Lower leg skin (tissue), 3 donors: Measurements from ENCODE around the gene TPT1.

Source experiments
- POLR2A ChIP-seq, 2 donors: fragments of 450-650 bp; IDR thresholded peaks; one replicate each; pipeline ENCODE4 v1.6.1; 2016 to 2017; ENCODE audit warnings: antibody characterized with exemption in 2 of 2, mild to moderate bottlenecking in 1 of 2, moderate library complexity in 1 of 2
- TF ChIP-seq, protein P1 (sequence below), 3 donors: fragments of 450-650 bp; IDR thresholded peaks; one replicate each; pipeline ENCODE4 v1.5.1; 2016; ENCODE audit warnings: antibody characterized with exemption in 3 of 3, mild to moderate bottlenecking in 3 of 3, moderate library complexity in 2 of 3

DNA sequence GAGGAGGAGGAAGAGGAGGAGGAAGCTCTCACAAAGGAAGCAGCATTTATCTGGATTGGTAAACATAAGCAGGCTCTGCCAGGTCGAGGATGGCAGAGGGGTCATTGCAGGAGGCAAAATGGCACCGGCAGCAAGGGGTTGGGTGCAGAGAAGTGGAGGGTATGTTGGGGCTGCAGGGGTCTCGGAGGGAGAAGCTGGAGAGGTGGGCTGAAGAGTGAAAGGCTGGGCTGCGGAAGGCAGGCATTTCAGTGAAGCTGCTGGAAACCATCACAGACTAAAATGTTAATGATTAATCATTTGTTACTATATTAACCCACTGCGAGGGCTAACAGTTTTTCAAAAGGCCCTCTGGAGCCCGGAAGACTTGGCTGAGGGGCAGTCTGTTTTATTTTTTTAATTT is 24.6 kb downstream of the TPT1 start:
- TF ChIP-seq, protein P1, sequence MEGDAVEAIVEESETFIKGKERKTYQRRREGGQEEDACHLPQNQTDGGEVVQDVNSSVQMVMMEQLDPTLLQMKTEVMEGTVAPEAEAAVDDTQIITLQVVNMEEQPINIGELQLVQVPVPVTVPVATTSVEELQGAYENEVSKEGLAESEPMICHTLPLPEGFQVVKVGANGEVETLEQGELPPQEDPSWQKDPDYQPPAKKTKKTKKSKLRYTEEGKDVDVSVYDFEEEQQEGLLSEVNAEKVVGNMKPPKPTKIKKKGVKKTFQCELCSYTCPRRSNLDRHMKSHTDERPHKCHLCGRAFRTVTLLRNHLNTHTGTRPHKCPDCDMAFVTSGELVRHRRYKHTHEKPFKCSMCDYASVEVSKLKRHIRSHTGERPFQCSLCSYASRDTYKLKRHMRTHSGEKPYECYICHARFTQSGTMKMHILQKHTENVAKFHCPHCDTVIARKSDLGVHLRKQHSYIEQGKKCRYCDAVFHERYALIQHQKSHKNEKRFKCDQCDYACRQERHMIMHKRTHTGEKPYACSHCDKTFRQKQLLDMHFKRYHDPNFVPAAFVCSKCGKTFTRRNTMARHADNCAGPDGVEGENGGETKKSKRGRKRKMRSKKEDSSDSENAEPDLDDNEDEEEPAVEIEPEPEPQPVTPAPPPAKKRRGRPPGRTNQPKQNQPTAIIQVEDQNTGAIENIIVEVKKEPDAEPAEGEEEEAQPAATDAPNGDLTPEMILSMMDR (IDR thresholded peaks at IDR 0.05), result no peak
- no peak for TF ChIP-seq POLR2A (IDR thresholded peaks at IDR 0.05)
